PFSK-1 (cell line): Measurements from ENCODE around the gene SEC14L6.

Source experiments
- POLR2AphosphoS5 ChIP-seq: IDR thresholded peaks from 2 replicates; pipeline ENCODE4 v1.6.1; 2012; ENCODE audit warnings: low read depth, mild to moderate bottlenecking, control low read depth, low read length, moderate library complexity
- TAF1 ChIP-seq: IDR thresholded peaks from 2 replicates; pipeline ENCODE4 v1.6.1; 2012; ENCODE audit warnings: low read length, control low read depth, borderline replicate concordance; ENCODE audit not compliant: insufficient read depth
- TF ChIP-seq, protein P1 (sequence below), 2 experiments: IDR thresholded peaks; 2 replicates each; pipeline versions ENCODE4 v1.6.1 to v1.8.0; 2011 to 2012; ENCODE audit warnings: low read depth in 2 of 2, low read length in 2 of 2, control low read depth in 1 of 2, inconsistent platforms in 1 of 2, mild to moderate bottlenecking in 1 of 2, moderate library complexity in 1 of 2; ENCODE audit not compliant: insufficient read depth in 1 of 2

- TF ChIP-seq POLR2AphosphoS5, result no peak
- TF ChIP-seq TAF1, result no peak
- TF ChIP-seq, protein P1, sequence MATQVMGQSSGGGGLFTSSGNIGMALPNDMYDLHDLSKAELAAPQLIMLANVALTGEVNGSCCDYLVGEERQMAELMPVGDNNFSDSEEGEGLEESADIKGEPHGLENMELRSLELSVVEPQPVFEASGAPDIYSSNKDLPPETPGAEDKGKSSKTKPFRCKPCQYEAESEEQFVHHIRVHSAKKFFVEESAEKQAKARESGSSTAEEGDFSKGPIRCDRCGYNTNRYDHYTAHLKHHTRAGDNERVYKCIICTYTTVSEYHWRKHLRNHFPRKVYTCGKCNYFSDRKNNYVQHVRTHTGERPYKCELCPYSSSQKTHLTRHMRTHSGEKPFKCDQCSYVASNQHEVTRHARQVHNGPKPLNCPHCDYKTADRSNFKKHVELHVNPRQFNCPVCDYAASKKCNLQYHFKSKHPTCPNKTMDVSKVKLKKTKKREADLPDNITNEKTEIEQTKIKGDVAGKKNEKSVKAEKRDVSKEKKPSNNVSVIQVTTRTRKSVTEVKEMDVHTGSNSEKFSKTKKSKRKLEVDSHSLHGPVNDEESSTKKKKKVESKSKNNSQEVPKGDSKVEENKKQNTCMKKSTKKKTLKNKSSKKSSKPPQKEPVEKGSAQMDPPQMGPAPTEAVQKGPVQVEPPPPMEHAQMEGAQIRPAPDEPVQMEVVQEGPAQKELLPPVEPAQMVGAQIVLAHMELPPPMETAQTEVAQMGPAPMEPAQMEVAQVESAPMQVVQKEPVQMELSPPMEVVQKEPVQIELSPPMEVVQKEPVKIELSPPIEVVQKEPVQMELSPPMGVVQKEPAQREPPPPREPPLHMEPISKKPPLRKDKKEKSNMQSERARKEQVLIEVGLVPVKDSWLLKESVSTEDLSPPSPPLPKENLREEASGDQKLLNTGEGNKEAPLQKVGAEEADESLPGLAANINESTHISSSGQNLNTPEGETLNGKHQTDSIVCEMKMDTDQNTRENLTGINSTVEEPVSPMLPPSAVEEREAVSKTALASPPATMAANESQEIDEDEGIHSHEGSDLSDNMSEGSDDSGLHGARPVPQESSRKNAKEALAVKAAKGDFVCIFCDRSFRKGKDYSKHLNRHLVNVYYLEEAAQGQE (IDR thresholded peaks at IDR 0.05; ENCODE audit: insufficient read depth in 1 of 2, low read depth in 2 of 2, low read length in 2 of 2), result no peak
Observed at GRCh38 chr22:30491381-30491780, 55.2 kb downstream of the SEC14L6 start.
